CD14-positive monocyte (primary cell): ENCODE data around the gene XDH. TPM values are rescaled to one million over a fixed set of nuclear protein-coding genes. Genes with fewer than 3 reads are reported as not detected.

ENCODE experiments used
- DNase-seq, 3 donors: peaks; one replicate each; pipeline ENCODE4 v3.0.0-alpha.2; 2011 to 2022
- H2AFZ ChIP-seq: 2 replicates; pipeline ENCODE4 v1.6.0; 2012; ENCODE audit warnings: mild to moderate bottlenecking, low read depth, low read length, inconsistent platforms; ENCODE audit not compliant: insufficient read depth, poor library complexity, severe bottlenecking
- H3K27ac ChIP-seq, 2 donors: 1 replicate in 1 of 2; 2 replicates in 1 of 2; pipeline ENCODE4 v1.5.1; 2012 to 2013; ENCODE audit warnings: low read length in 2 of 2, control low read depth in 1 of 2, inconsistent platforms in 1 of 2, low read depth in 1 of 2, mild to moderate bottlenecking in 1 of 2
- H3K27me3 ChIP-seq, 2 donors: one replicate each; pipeline versions ENCODE4 v1.6.0 to v1.6.1; 2011 to 2013; ENCODE audit warnings: low read length in 2 of 2; ENCODE audit not compliant: control insufficient read depth in 2 of 2, insufficient read depth in 2 of 2
- H3K36me3 ChIP-seq, 2 donors: replicated peaks in 1 of 2; 1 replicate in 1 of 2; 2 replicates in 1 of 2; pipeline versions ENCODE4 v1.5.1 to v1.6.1; 2012 to 2013; ENCODE audit warnings: low read length in 2 of 2, control low read depth in 1 of 2, inconsistent platforms in 1 of 2, mild to moderate bottlenecking in 1 of 2; ENCODE audit not compliant: insufficient read depth in 2 of 2, control insufficient read depth in 1 of 2
- H3K4me1 ChIP-seq, 2 donors: 1 replicate in 1 of 2; 2 replicates in 1 of 2; pipeline versions ENCODE4 v1.5.1 to v1.6.1; 2012 to 2013; ENCODE audit warnings: low read length in 2 of 2, control low read depth in 1 of 2, inconsistent platforms in 1 of 2, mild to moderate bottlenecking in 1 of 2, moderate library complexity in 1 of 2; ENCODE audit not compliant: insufficient read depth in 2 of 2, control insufficient read depth in 1 of 2
- H3K4me2 ChIP-seq: replicated peaks from 2 replicates; pipeline ENCODE3; 2012; ENCODE audit warnings: low read length, moderate library complexity, mild to moderate bottlenecking; ENCODE audit not compliant: poor library complexity, severe bottlenecking; ENCODE audit errors: extremely low read depth
- H3K4me3 ChIP-seq, 3 experiments: fragments of 200-600 bp in 1 of 3; sonication (generic) in 1 of 3; replicated peaks in 1 of 3; 1 replicate in 2 of 3; 2 replicates in 1 of 3; pipeline ENCODE4 v1.5.1; 2011 to 2013; ENCODE audit warnings: low read length in 3 of 3, mild to moderate bottlenecking in 3 of 3, control low read depth in 2 of 3, low read depth in 2 of 3, inconsistent platforms in 1 of 3, moderate library complexity in 1 of 3
- H3K79me2 ChIP-seq: 2 replicates; pipeline ENCODE4 v1.6.0; 2012; ENCODE audit warnings: mild to moderate bottlenecking, control low read depth, inconsistent platforms, low read length, moderate library complexity; ENCODE audit not compliant: insufficient read depth
- H3K9ac ChIP-seq: 2 replicates; pipeline ENCODE4 v1.6.0; 2017; ENCODE audit warnings: low read length, mild to moderate bottlenecking; ENCODE audit not compliant: insufficient read depth, poor library complexity, severe bottlenecking
- H3K9me3 ChIP-seq, 2 donors: replicated peaks in 1 of 2; 1 replicate in 1 of 2; 2 replicates in 1 of 2; pipeline versions ENCODE4 v1.5.1 to v1.6.1; 2012 to 2013; ENCODE audit warnings: low read length in 2 of 2, control low read depth in 1 of 2; ENCODE audit not compliant: control insufficient read depth in 1 of 2, insufficient read depth in 1 of 2
- H4K20me1 ChIP-seq: 2 replicates; pipeline ENCODE4 v1.6.0; 2012; ENCODE audit warnings: mild to moderate bottlenecking, low read length, control low read depth, moderate library complexity; ENCODE audit not compliant: insufficient read depth
- H3K27ac Mint-ChIP-seq, 7 donors: one replicate each; pipeline ENCODE4 v1.8.0; 2020; ENCODE audit warnings: mild to moderate bottlenecking in 7 of 7, mixed read lengths in 7 of 7, moderate library complexity in 6 of 7, inconsistent platforms in 2 of 7
- H3K27me3 Mint-ChIP-seq, 3 donors: one replicate each; pipeline ENCODE4 v1.8.0; 2021 to 2022; ENCODE audit warnings: low read depth in 3 of 3, mild to moderate bottlenecking in 3 of 3, mixed read lengths in 3 of 3, moderate library complexity in 3 of 3, inconsistent platforms in 1 of 3
- H3K36me3 Mint-ChIP-seq, 2 donors: one replicate each; pipeline ENCODE4 v1.8.0; 2020; ENCODE audit warnings: mixed read lengths in 2 of 2, inconsistent platforms in 1 of 2, mild to moderate bottlenecking in 1 of 2
- H3K4me1 Mint-ChIP-seq: one replicate; pipeline ENCODE4 v1.8.0; 2020; ENCODE audit warnings: mild to moderate bottlenecking, mixed read lengths
- H3K4me3 Mint-ChIP-seq, 2 donors: one replicate each; pipeline ENCODE4 v1.8.0; 2020; ENCODE audit warnings: mild to moderate bottlenecking in 2 of 2, mixed read lengths in 2 of 2, moderate library complexity in 1 of 2
- H3K9me3 Mint-ChIP-seq, 7 donors: one replicate each; pipeline ENCODE4 v1.8.0; 2020 to 2022; ENCODE audit warnings: mixed read lengths in 7 of 7, mild to moderate bottlenecking in 6 of 7, moderate library complexity in 6 of 7, inconsistent platforms in 2 of 7
- WGBS: methylation state at CpG from one replicate; pipeline ENCODE4 v1.1.5; 2013; ENCODE audit warnings: missing lambda C conversion rate; ENCODE audit not compliant: insufficient coverage; 5-methylcytosine and 5-hydroxymethylcytosine counted together
- intact Hi-C, 2 donors: fragments of 100-400 bp; cut with micrococcal nuclease; formaldehyde crosslinking; loops; one replicate each; pipeline versions ENCODE4 v1.15.0 to v1.15.1; 2023
- polyA plus RNA-seq, 3 donors: library from polyadenylated mRNA; depleted of rRNA in 1 of 3; unstranded in 2 of 3; stranded (reverse) in 1 of 3; fragments of 300-500 nt in 2 of 3; fragments of >200 nt in 1 of 3; fragmentation: Illumina TruSeq in 2 of 3; gene quantifications; 1 replicate in 2 of 3; 2 replicates in 1 of 3; pipeline ENCODE4 v1.2.3, GENCODE V29; 2012 to 2021
- TF ChIP-seq, protein P1 (sequence below): fragments of 200-600 bp; IDR thresholded peaks from one replicate; pipeline ENCODE4 v1.8.0; 2022; ENCODE audit warnings: antibody characterized with exemption, mild to moderate bottlenecking

The XDH gene
- polyA plus RNA-seq, 3 donors = not detected

DNA sequence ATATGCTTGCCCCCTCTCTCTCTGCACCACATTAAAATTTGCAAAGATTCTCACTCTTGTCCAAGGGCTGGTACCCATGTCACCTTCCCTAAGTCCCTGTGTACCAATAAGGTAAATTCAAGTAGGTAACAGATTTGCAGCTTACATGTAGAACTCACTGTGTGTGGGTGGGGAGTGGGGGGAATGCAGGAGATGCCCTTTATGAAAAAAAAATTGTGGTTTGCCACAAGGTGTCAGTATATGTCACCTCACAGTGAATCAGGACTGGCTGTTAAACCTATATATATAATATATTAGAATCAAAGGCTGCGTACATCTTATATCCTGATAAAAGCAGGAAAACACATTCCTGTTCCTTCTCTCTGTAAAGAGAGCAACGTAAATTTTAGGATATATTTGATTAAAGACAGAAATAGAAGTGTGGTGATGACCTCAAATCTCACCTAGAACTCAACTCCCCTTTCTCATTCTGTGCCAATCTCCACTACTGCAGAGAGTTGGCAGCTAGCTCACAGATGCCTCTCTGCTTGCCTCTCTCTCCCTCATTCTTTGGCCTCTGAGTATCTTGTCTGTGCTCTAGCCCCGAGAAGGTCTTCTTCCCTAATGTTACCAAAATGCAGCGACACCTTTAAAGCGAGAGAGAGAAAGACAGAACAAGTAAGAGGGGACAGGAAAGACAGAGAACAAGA is 536 bp downstream of the XDH start:
- no peaks in the 10 kb centered on the region for H4K20me1 ChIP-seq
- no CpG with 5 or more reads among the region's 5 CpGs for WGBS
- no peak overlapping the region for H3K27ac Mint-ChIP-seq

DNA sequence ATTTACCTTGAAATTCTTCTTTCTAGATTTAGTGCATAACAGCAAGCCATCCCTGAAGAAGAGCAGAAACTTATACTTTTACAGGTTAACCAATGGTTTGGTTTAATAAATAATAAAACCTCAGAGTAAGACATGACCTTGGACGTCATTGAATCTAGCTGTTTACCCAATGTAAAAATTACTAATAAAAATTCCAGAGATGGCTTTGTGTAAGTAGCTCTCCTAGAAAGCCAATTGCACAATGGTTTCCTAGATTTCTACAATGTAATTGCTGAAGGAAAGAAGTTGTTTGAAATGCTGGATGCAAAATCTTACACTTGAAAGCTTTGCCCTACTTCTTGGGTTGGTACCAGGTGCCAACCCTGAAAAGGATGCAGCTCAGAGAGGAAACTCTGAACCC is 1.5 kb downstream of the XDH start:
- Histone ChIP-seq H3K9ac (no peak overlapping the region), H3K36me3 (no peaks in the 10 kb centered on the region), H3K4me1 (no peaks in the 10 kb centered on the region), H3K79me2 (no peaks in the 10 kb centered on the region), H3K9me3 (no peaks in the 10 kb centered on the region), H3K4me2 (no peak overlapping the region), H3K27me3 (no peaks in the 10 kb centered on the region), H4K20me1 (no peaks in the 10 kb centered on the region), H3K4me3 (no peak overlapping the region), H2AFZ (no peak overlapping the region), H3K27ac (no peak overlapping the region)
- intact Hi-C loops = no loop called here
- H3K9me3 Mint-ChIP-seq = peaks cover 0 to 6% (median 0%) of the 10 kb centered on the region in 7 donors
- no peak overlapping the region for H3K4me3 Mint-ChIP-seq
- WGBS = no CpG with 5 or more reads among the region's 1 CpG
- no peak overlapping the region for H3K27ac Mint-ChIP-seq
- TF ChIP-seq, protein P1, sequence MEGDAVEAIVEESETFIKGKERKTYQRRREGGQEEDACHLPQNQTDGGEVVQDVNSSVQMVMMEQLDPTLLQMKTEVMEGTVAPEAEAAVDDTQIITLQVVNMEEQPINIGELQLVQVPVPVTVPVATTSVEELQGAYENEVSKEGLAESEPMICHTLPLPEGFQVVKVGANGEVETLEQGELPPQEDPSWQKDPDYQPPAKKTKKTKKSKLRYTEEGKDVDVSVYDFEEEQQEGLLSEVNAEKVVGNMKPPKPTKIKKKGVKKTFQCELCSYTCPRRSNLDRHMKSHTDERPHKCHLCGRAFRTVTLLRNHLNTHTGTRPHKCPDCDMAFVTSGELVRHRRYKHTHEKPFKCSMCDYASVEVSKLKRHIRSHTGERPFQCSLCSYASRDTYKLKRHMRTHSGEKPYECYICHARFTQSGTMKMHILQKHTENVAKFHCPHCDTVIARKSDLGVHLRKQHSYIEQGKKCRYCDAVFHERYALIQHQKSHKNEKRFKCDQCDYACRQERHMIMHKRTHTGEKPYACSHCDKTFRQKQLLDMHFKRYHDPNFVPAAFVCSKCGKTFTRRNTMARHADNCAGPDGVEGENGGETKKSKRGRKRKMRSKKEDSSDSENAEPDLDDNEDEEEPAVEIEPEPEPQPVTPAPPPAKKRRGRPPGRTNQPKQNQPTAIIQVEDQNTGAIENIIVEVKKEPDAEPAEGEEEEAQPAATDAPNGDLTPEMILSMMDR = no peak
- H3K27me3 Mint-ChIP-seq = peaks cover 1 to 15% (median 8%) of the 10 kb centered on the region in 3 donors
- H3K36me3 Mint-ChIP-seq = no peaks in the 10 kb centered on the region
- no peak for DNase-seq
- H3K4me1 Mint-ChIP-seq = peaks cover 8% of the 10 kb centered on the region

More for the DNA sequence above, 536 bp downstream of the XDH start:
- TF ChIP-seq, protein P1 = no peak
- no peak overlapping the region for H3K4me2 ChIP-seq
- H3K4me3 Mint-ChIP-seq = no peak overlapping the region
- no peak overlapping the region for H3K4me3 ChIP-seq
- no peaks in the 10 kb centered on the region for H3K4me1 ChIP-seq
- H3K9ac ChIP-seq = no peak overlapping the region
- H3K36me3 ChIP-seq = no peaks in the 10 kb centered on the region
- intact Hi-C loops = no loop called here
- H3K4me1 Mint-ChIP-seq = peaks cover 8% of the 10 kb centered on the region
- H3K36me3 Mint-ChIP-seq = no peaks in the 10 kb centered on the region
- H3K27me3 Mint-ChIP-seq = peaks cover 1 to 12% (median 5%) of the 10 kb centered on the region in 3 donors
- H2AFZ ChIP-seq = no peak overlapping the region
- DNase-seq = no peak
- H3K9me3 ChIP-seq = peaks cover 0 to 4% of the 10 kb centered on the region in 2 donors
- H3K27me3 ChIP-seq = no peaks in the 10 kb centered on the region
- no peaks in the 10 kb centered on the region for H3K79me2 ChIP-seq
- H3K27ac ChIP-seq = no peak overlapping the region
- H3K9me3 Mint-ChIP-seq = peaks cover 2 to 10% (median 3%) of the 10 kb centered on the region in 7 donors
